Loucy (cell line): ENCODE results near the gene BAG3.

Experiments
- H2AFZ ChIP-seq: fragments of 200-600 bp; sonication (generic); 2 replicates; pipeline ENCODE4 v1.6.0; 2016; ENCODE audit warnings: antibody characterized with exemption, mild to moderate bottlenecking, low read length, moderate library complexity
- H3F3A ChIP-seq: fragments of 200-600 bp; 2 replicates; pipeline ENCODE4 v1.6.0; 2016; ENCODE audit warnings: antibody characterized with exemption, low read depth, mild to moderate bottlenecking
- H3K27me3 ChIP-seq: fragments of 200-600 bp; sonication (generic); 2 replicates; pipeline ENCODE4 v1.6.1; 2014; ENCODE audit warnings: low read length, mild to moderate bottlenecking; ENCODE audit not compliant: insufficient read depth, poor library complexity, severe bottlenecking
- H3K36me3 ChIP-seq: fragments of 200-600 bp; sonication (generic); 2 replicates; pipeline ENCODE4 v1.6.1; 2016; ENCODE audit warnings: low read length; ENCODE audit not compliant: insufficient read depth
- H3K4me1 ChIP-seq: fragments of 200-600 bp; sonication (generic); 2 replicates; pipeline ENCODE4 v1.5.1; 2014; ENCODE audit warnings: low read length, mild to moderate bottlenecking; ENCODE audit not compliant: insufficient read depth, poor library complexity, severe bottlenecking
- H3K4me2 ChIP-seq: fragments of 200-600 bp; sonication (generic); 2 replicates; pipeline ENCODE4 v1.6.0; 2014; ENCODE audit warnings: antibody characterized with exemption, low read length, low read depth, mild to moderate bottlenecking; ENCODE audit not compliant: poor library complexity, severe bottlenecking
- H3K4me3 ChIP-seq: fragments of 200-600 bp; sonication (generic); 2 replicates; pipeline ENCODE4 v1.5.1; 2014; ENCODE audit warnings: low read length, mild to moderate bottlenecking, mixed read lengths; ENCODE audit not compliant: poor library complexity, severe bottlenecking
- H3K79me2 ChIP-seq: fragments of 200-600 bp; sonication (generic); 2 replicates; pipeline ENCODE4 v1.6.1; 2014; ENCODE audit warnings: low read length; ENCODE audit not compliant: insufficient read depth
- H3K9ac ChIP-seq: fragments of 200-600 bp; sonication (generic); 2 replicates; pipeline ENCODE4 v1.6.0; 2014; ENCODE audit warnings: mild to moderate bottlenecking, low read depth, low read length, moderate library complexity; ENCODE audit not compliant: poor library complexity, severe bottlenecking
- H3K9me2 ChIP-seq: fragments of 200-600 bp; sonication (generic); replicated peaks from 2 replicates; pipeline ENCODE4 v1.6.1; 2016; ENCODE audit warnings: low read depth, low read length, mixed read lengths
- H3K9me3 ChIP-seq: fragments of 200-600 bp; sonication (generic); 2 replicates; pipeline ENCODE4 v1.6.1; 2014; ENCODE audit warnings: mild to moderate bottlenecking, antibody characterized with exemption, low read length, low read depth; ENCODE audit not compliant: insufficient read depth
- H4K20me1 ChIP-seq: fragments of 200-600 bp; sonication (generic); 2 replicates; pipeline ENCODE4 v1.6.0; 2014; ENCODE audit warnings: antibody characterized with exemption, low read length, mild to moderate bottlenecking; ENCODE audit not compliant: insufficient read depth, poor library complexity, severe bottlenecking
- EZH2phosphoT487 ChIP-seq: fragments of 200-600 bp; IDR thresholded peaks from 2 replicates; pipeline ENCODE4 v1.6.1; 2018; ENCODE audit warnings: antibody characterized with exemption, mild to moderate bottlenecking, moderate library complexity, borderline replicate concordance
- TF ChIP-seq, protein P1 (sequence below): fragments of 200-600 bp; sonication (generic); conservative IDR thresholded peaks from 2 replicates; pipeline ENCODE4 v1.5.1; 2014; ENCODE audit warnings: mild to moderate bottlenecking, antibody characterized with exemption, low read length

Gene BAG3

DNA sequence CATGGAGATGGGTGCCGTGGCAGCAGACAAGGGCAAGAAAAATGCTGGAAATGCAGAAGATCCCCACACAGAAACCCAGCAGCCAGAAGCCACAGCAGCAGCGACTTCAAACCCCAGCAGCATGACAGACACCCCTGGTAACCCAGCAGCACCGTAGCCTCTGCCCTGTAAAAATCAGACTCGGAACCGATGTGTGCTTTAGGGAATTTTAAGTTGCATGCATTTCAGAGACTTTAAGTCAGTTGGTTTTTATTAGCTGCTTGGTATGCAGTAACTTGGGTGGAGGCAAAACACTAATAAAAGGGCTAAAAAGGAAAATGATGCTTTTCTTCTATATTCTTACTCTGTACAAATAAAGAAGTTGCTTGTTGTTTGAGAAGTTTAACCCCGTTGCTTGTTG is 25.9 kb downstream of the BAG3 start:
- H3K9ac ChIP-seq, result no peak overlapping the region
- TF ChIP-seq, protein P1, sequence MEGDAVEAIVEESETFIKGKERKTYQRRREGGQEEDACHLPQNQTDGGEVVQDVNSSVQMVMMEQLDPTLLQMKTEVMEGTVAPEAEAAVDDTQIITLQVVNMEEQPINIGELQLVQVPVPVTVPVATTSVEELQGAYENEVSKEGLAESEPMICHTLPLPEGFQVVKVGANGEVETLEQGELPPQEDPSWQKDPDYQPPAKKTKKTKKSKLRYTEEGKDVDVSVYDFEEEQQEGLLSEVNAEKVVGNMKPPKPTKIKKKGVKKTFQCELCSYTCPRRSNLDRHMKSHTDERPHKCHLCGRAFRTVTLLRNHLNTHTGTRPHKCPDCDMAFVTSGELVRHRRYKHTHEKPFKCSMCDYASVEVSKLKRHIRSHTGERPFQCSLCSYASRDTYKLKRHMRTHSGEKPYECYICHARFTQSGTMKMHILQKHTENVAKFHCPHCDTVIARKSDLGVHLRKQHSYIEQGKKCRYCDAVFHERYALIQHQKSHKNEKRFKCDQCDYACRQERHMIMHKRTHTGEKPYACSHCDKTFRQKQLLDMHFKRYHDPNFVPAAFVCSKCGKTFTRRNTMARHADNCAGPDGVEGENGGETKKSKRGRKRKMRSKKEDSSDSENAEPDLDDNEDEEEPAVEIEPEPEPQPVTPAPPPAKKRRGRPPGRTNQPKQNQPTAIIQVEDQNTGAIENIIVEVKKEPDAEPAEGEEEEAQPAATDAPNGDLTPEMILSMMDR, result no peak
- TF ChIP-seq EZH2phosphoT487, result no peak
- H3K4me1 ChIP-seq, result no peaks in the 10 kb centered on the region
- H3K9me3 ChIP-seq, result no peaks in the 10 kb centered on the region
- H3K79me2 ChIP-seq, result no peaks in the 10 kb centered on the region
- peaks cover 57% of the 10 kb centered on the region; the same call in 1 of the 2 replicates for H3K36me3 ChIP-seq
- H3K27me3 ChIP-seq, result no peaks in the 10 kb centered on the region
- H3K9me2 ChIP-seq, result no peaks in the 10 kb centered on the region
- no peaks in the 10 kb centered on the region for H4K20me1 ChIP-seq
- H3F3A ChIP-seq, result no peaks in the 10 kb centered on the region
- H3K4me3 ChIP-seq, result no peak overlapping the region
- H3K4me2 ChIP-seq, result no peak overlapping the region
- no peak overlapping the region for H2AFZ ChIP-seq

DNA sequence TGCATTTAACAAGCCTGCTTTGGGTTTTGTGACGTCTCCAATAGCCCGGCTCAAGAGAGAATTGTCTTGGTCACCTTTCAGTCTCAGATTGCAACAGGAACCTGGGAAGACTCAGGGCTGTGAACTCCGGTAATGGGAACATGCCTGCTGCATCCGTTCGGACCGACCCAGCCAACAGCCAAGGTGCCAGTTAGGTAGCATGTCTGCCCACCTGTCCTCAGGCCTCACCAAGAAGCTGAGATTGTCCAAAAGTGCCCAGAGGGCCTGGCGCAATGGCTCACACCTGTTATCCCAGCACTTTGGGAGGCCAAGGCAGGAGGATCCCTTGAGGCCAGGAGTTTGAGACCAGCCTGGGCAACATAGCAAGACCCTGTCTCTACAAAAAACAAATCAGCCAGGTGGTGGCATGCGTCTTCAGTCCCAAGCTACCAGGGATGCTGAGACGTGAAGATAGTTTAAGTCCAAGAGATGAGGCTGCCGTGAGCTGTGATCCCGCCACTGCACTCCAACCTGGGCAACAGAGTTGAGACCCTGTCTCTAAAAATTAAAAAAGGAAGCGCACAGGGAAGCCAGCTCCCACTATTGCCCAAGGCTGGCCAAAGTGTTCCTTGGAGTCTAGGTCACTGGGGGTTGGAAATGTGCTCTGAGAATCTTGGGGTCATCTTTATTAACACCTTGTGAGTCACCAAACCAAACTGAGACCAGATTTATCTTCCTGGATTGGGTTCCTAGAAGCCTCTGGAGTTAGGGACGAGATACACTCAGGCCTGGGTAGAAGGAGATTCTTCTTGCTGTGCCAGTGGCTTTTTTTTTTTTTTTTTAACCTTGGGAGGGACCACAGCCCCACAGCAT is 26.9 kb downstream of the BAG3 start:
- Histone ChIP-seq H3K9me2 (no peaks in the 10 kb centered on the region), H3K27me3 (no peaks in the 10 kb centered on the region), H3K4me3 (no peak overlapping the region), H2AFZ (no peak overlapping the region), H3K9me3 (no peaks in the 10 kb centered on the region), H3K79me2 (no peaks in the 10 kb centered on the region), H3K4me2 (no peak overlapping the region), H3K9ac (no peak overlapping the region), H4K20me1 (no peaks in the 10 kb centered on the region), H3K4me1 (no peaks in the 10 kb centered on the region), H3K36me3 (peaks cover 47% of the 10 kb centered on the region; the same call in 1 of the 2 replicates), H3F3A (no peaks in the 10 kb centered on the region)
- TF ChIP-seq EZH2phosphoT487, result no peak
- TF ChIP-seq, protein P1, result no peak

DNA sequence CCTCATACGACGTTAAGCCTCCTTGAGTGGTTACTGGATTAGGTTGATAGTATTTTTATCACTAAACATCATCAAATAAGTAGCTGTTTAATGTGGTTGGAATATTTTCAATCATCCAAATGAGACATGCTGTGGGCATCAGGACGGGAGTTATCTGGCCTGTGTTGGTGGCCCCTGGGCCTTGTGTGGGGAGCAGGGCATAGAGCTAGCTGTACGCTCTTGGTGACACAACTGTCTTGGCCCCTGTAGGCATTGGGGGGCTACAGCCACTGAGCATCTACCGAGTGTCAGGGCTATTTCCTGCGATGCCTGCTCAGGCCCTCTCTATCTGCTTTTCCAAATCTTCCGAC is 28.3 kb downstream of the BAG3 start:
- Histone ChIP-seq H3K36me3 (peaks cover 33% of the 10 kb centered on the region; the same call in 1 of the 2 replicates), H4K20me1 (no peaks in the 10 kb centered on the region), H3K79me2 (no peaks in the 10 kb centered on the region), H3F3A (no peaks in the 10 kb centered on the region), H3K27me3 (no peaks in the 10 kb centered on the region), H3K4me1 (no peaks in the 10 kb centered on the region), H3K9me2 (no peaks in the 10 kb centered on the region), H3K9me3 (no peaks in the 10 kb centered on the region), H3K9ac (no peak overlapping the region), H3K4me3 (no peak overlapping the region), H3K4me2 (no peak overlapping the region), H2AFZ (no peak overlapping the region)
- TF ChIP-seq, protein P1, result no peak
- no peak for TF ChIP-seq EZH2phosphoT487
